ENCODE results near the gene FHOD1.
A peak's percentile ranks its signal among the peaks of the same experiment; 100 is the strongest.

Gene FHOD1

DNA sequence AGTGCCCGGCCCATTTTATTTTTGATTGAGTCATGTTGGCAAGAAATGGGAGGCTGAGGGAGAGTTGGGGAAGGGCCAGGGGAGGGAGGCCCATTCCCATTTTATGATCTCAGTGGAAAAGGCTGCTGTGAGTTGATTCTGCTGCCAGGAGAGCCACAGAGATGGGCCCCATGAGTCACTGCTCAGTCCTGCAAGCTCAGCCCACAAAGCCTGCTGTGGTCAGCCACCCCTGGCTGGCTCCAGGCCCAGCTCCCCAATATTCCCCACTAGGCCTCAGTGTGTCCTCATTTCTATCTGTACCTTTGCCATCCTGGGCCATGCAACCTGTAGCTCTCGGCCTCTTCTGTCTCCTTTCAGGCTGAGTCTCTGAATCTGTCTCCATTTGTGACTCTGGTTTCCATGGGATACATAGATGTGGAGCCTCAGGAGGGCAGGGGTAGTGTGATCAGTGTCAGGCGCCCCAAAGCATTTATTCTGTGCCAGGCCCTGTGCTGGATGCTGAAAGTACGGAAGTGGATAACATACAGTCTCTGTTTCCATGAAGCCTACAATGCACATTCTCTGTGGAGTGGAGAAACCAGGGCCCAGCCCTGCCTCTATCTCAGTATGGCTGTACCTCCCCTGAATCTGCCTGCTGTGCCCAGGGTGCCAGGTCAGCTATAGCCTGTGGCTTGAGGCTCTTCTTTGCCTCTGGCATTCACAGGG, 30.2 kb upstream of the FHOD1 start:
- peak; percentile 99 for DNase-seq (ENCODE audit: low read depth)

- no peak for DNase-seq (ENCODE audit: low read depth)
Observed at GRCh38 chr16:67275321-67275720, 28.0 kb upstream of the FHOD1 start.

DNA sequence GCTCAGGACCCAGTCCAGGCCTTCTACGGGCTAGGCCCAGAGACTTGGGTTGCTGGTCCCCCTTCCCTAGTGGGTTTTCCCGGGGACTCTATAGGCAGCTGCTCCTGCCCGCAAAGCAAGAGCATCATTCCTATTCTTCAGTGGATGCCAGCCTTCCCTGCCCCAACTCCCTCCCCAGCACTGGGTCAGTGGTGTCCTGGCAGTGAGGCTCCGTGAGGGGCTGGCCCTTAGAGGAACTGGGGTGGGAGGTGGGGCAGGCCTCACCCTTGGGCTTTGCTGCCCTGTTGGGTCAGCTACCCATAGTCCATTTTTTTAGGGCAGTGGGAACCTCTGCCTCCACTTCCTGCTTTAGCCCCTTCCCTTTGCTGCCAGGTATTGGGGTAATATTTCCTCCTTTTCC, 24.2 kb upstream of the FHOD1 start:
- no peak for DNase-seq (ENCODE audit: low read depth)

- DNase-seq (ENCODE audit: low read depth): no peak
Observed at GRCh38 chr16:67270931-67271338, 23.7 kb upstream of the FHOD1 start.

- DNase-seq (ENCODE audit: low read depth): peak; percentile 70
Observed at GRCh38 chr16:67269766-67270165, 22.5 kb upstream of the FHOD1 start.

- DNase-seq (ENCODE audit: low read depth): peak; percentile 93
Observed at GRCh38 chr16:67268136-67268579, 20.9 kb upstream of the FHOD1 start.

DNA sequence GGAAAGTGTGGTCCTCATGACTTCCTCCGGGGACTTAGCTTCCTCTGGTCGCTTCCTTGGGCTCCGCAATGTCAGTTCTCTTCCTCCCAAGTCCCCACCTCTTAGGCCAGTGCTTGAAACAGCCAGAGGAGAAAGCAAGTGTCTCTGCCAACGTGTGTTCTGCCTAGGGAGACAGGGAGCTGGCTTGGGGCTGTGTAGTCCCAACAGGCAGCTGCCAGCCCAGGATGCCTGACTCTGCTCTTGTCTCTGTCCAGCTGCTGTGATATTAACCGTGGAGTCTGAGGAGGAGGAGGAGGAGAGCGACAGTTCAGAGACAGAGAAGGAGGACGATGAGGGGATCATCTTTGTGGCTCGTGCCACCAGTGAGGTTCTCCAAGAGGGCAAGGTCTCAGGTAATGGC, 18.6 kb upstream of the FHOD1 start:
- no peak for DNase-seq (ENCODE audit: low read depth)

DNA sequence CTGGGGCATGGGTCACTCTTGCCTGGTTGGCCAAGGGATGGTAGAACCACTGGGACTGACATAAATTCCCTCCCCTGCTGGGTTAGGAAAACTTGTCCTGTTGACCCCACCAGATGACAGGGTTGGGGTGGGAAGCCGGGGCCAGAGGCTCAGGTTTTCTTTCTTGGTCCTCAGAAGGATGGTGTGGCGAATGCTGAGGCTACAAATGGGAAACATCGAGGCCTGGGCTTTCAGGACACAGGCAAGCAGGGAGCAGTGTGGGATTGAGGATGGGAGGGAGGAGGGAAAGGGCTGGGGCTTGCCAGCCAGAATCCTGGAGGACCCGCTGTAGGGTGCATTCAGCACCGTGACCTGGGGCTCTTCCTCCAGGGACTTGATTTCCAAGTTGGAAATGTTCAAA, 17.6 kb upstream of the FHOD1 start:
- no peak for DNase-seq (ENCODE audit: low read depth)

GRCh38 chr16:67264277-67264676, 17.0 kb upstream of the FHOD1 start:
- no peak for DNase-seq (ENCODE audit: low read depth)

DNA sequence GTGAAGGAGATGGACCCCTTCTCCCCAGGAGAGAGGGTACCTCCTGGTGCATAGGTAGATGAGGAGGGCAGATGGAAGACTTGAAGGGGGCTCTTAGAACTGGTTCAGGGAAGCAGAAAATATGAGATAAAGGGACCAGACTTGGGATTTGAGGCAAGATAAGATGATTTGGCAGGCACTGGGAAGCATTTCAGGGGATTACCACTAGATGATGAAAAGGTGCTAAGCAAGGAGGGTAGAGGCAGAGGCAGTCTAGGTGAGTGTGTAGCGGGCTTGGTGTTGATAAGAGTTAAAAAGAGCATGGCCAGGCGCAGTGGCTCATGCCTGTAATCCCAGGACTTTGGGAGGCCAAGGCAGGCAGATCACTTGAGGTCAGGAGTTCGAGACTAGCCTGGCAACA, 15.9 kb upstream of the FHOD1 start:
- DNase-seq (ENCODE audit: low read depth): no peak

- DNase-seq (ENCODE audit: low read depth): peak; percentile 58
Observed at GRCh38 chr16:67260426-67261063, 13.3 kb upstream of the FHOD1 start.

GRCh38 chr16:67259705-67260104, 12.4 kb upstream of the FHOD1 start:
- no peak for DNase-seq (ENCODE audit: low read depth)

GRCh38 chr16:67258161-67258835, 11.0 kb upstream of the FHOD1 start:
- DNase-seq (ENCODE audit: low read depth): no peak

DNA sequence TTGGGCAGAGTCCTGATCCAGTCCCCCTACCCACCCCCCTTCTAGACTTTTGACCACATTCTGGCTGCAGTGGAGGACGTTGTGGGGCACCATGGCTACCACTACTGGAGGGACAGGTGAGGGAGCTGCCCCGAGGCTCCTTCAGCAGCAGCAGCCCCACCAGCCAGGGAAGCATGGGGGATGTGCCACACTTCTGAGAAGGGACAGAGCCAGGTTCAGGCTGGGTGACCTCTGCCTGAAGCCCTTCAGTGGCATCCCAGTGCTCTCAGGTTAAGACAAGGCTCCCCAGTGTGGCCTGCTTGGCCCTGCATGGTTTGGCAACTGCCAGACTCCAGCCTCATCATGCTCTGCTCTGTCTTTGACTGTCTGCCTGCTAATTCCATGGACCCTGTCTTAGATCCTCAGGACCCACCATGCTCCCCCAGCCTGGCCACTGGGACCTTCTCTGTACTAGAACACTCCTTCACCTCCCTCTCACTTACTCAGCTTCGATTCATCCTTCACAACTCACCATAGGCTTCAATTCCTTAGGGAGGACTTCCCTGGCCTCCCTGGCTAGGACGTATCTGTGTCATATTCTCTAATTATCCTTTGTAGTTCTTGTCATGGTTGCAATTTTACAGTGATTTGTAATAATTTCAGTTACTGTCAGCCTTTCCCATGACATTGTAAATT, 10.3 kb upstream of the FHOD1 start:
- DNase-seq (ENCODE audit: low read depth): no peak

- no peak for DNase-seq (ENCODE audit: low read depth)
Observed at GRCh38 chr16:67256701-67257230, 9.5 kb upstream of the FHOD1 start.

DNA sequence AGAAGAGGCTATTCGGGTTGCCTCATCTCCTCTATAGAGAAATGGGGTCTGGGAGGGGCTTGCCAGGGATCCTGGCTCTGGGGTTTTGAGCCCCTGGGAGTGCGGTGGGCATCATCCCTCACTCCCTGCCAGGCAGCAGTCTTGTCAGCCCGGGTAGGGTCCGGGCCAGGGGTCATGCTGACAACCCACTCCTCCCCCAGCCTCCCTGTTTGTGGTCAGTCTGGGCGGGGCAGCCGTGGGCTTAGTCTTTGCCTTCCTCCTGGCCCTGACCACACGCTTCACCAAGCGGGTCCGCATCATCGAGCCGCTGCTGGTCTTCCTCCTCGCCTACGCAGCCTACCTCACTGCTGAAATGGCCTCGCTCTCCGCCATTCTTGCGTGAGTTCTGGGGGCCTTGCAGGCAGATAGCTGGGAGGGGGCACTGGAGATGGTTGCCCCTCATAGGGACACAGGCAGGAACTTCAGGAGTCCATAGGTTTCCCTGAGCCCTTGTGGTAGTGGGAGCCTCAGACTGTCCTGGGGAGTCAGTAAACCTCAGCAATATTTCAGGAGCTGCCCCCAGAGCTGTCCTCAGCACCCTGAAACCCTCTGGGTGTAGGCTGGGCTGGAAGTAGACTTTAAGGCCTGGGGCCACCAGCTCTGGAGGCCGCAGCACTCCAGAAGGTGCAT, 8.4 kb upstream of the FHOD1 start:
- no peak for DNase-seq (ENCODE audit: low read depth)

DNA sequence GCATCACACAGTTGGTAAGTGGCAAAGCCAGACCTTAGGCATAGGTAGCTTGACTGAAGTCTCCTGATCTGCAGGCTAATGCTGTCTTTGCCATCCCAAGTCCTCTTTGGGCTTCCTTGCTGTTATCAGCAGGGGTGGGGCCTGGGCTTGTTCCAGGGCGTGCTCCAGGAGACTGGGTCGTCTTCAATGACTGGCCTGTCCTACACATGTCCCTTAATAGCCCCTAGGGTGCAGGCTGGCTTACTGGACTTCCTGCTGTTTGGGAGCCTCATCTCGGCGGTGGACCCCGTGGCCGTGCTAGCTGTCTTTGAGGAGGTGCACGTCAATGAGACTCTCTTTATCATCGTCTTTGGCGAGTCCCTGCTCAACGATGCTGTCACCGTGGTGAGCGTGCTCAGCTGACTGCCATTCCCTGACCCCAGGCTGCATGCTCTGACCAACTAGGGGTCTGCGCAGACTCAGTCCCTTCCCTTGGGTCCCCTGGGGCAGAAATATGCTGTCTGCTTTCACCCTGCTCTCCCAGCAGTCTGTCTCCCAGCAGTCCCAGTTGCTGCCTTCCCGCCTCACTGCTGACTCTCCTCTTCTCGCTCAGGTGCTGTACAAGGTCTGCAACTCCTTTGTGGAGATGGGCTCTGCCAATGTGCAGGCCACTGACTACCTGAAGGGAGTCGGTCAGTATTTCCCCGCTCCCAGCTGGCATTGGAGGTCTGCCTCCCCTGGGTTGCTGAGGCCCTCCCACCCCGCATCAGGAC, 7.7 kb upstream of the FHOD1 start:
- DNase-seq (ENCODE audit: low read depth): no peak

GRCh38 chr16:67252609-67253497, 5.6 kb upstream of the FHOD1 start:
- no peak for DNase-seq (ENCODE audit: low read depth)

- DNase-seq (ENCODE audit: low read depth): no peak
Observed at GRCh38 chr16:67250045-67250327, 2.7 kb upstream of the FHOD1 start.
